ENCODE data around the gene SLX9.

GRCh38 chr21:44972301-44972814 lies 32.5 kb downstream of the SLX9 start:
- TF ChIP-seq CTCF (IDR thresholded peaks at IDR 0.05) (no peak), POLR2A (IDR thresholded peaks at IDR 0.05) (no peak)
